ENCODE measurements around the gene DND1.
"Not testable (repeated sequence)": the region's sequence is repeated elsewhere in the genome, so short reads cannot be mapped to it uniquely, and the experiment has no call there.

The DND1 gene

GRCh38 chr5:140631036-140631417 is 42.3 kb downstream of the DND1 start:
- DNase-seq (ENCODE audit: low spot score) = no peak

- no peak for DNase-seq (ENCODE audit: low spot score)
These were observed 42.9 kb downstream of the DND1 start for GRCh38 chr5:140630292-140631035.

GRCh38 chr5:140628711-140629110 is 44.7 kb downstream of the DND1 start:
- no peak for DNase-seq (ENCODE audit: low spot score)

GRCh38 chr5:140627972-140628371 is 45.4 kb downstream of the DND1 start:
- DNase-seq (ENCODE audit: low spot score) = no peak

- DNase-seq (ENCODE audit: low spot score) = not testable (repeated sequence)
These were observed 48.5 kb downstream of the DND1 start for GRCh38 chr5:140624886-140625285.

- DNase-seq (ENCODE audit: low spot score) = not testable (repeated sequence)
These were observed 50.3 kb downstream of the DND1 start for GRCh38 chr5:140623061-140623460.

- DNase-seq (ENCODE audit: low spot score) = no peak
These were observed 51.1 kb downstream of the DND1 start for GRCh38 chr5:140622301-140622700.

Data from left forelimb (tissue), 1 donor.